Keratinocyte (primary cell): ENCODE data around the gene OTUD5. TPM values are rescaled to one million over a fixed set of nuclear protein-coding genes. Genes with fewer than 3 reads are reported as not detected.

Experiments
- DNase-seq: peaks from one replicate; pipeline ENCODE4 v3.0.0-alpha.2; 2011; ENCODE audit warnings: low read depth, missing footprints, low spot score
- FAIRE-seq: peaks from 2 replicates; lab custom pipeline; 2011; peaks lifted over from hg19 to GRCh38; lab: Jason Lieb, UNC
- H2AFZ ChIP-seq: 2 replicates; pipeline ENCODE4 v1.6.0; 2012; ENCODE audit warnings: low read length, control low read depth, inconsistent platforms; ENCODE audit not compliant: control insufficient read depth
- H3K27ac ChIP-seq: 2 replicates; pipeline ENCODE4 v1.5.1; 2011; ENCODE audit warnings: low read length; ENCODE audit not compliant: control insufficient read depth, insufficient read depth
- H3K27me3 ChIP-seq: 3 replicates; pipeline ENCODE4 v1.6.0; 2011; ENCODE audit warnings: low read length; ENCODE audit not compliant: control insufficient read depth, insufficient read depth; ENCODE audit errors: extremely low read depth
- H3K36me3 ChIP-seq, 2 experiments: 2 replicates in 1 of 2; 3 replicates in 1 of 2; pipeline ENCODE4 v1.5.1; 2011; ENCODE audit warnings: low read length in 2 of 2, mild to moderate bottlenecking in 1 of 2; ENCODE audit not compliant: control insufficient read depth in 2 of 2, insufficient read depth in 2 of 2; ENCODE audit errors: extremely low read depth in 1 of 2
- H3K4me1 ChIP-seq: 3 replicates; pipeline ENCODE4 v1.5.1; 2011; ENCODE audit warnings: low read length; ENCODE audit not compliant: control insufficient read depth, insufficient read depth; ENCODE audit errors: extremely low read depth
- H3K4me2 ChIP-seq: 3 replicates; pipeline ENCODE4 v1.6.0; 2011; ENCODE audit warnings: low read depth, low read length; ENCODE audit not compliant: control insufficient read depth, insufficient read depth; ENCODE audit errors: extremely low read depth
- H3K4me3 ChIP-seq, 3 experiments: fragments of 200-600 bp in 1 of 3; sonication (generic) in 1 of 3; 2 replicates in 2 of 3; 3 replicates in 1 of 3; pipeline ENCODE4 v1.5.1; 2011 to 2016; ENCODE audit warnings: low read length in 3 of 3, mild to moderate bottlenecking in 3 of 3, control low read depth in 2 of 3, inconsistent platforms in 1 of 3, low read depth in 1 of 3, mixed read lengths in 1 of 3, mixed run types in 1 of 3, moderate library complexity in 1 of 3; ENCODE audit not compliant: control insufficient read depth in 2 of 3, insufficient read depth in 2 of 3; ENCODE audit errors: extremely low read depth in 1 of 3
- H3K79me2 ChIP-seq: 2 replicates; pipeline ENCODE4 v1.6.0; 2012; ENCODE audit warnings: low read length; ENCODE audit not compliant: control insufficient read depth, insufficient read depth
- H3K9ac ChIP-seq: 3 replicates; pipeline ENCODE4 v1.6.0; 2011; ENCODE audit warnings: low read length; ENCODE audit not compliant: control insufficient read depth, insufficient read depth; ENCODE audit errors: extremely low read depth
- H3K9me1 ChIP-seq: 3 replicates; pipeline ENCODE4 v1.6.0; 2011; ENCODE audit warnings: low read length; ENCODE audit not compliant: control insufficient read depth, insufficient read depth; ENCODE audit errors: extremely low read depth
- H3K9me3 ChIP-seq: 2 replicates; pipeline ENCODE4 v1.5.1; 2012; ENCODE audit warnings: low read depth, low read length; ENCODE audit not compliant: control insufficient read depth
- H4K20me1 ChIP-seq: 3 replicates; pipeline ENCODE4 v1.6.0; 2011; ENCODE audit warnings: low read length; ENCODE audit not compliant: control insufficient read depth, insufficient read depth; ENCODE audit errors: extremely low read depth
- CTCF ChIP-seq, 3 experiments: IDR thresholded peaks in 1 of 3; conservative IDR thresholded peaks in 1 of 3; optimal IDR thresholded peaks in 1 of 3; 2 replicates in 2 of 3; 3 replicates in 1 of 3; pipeline versions ENCODE3 to v1.5.1; 2011; ENCODE audit warnings: low read length in 3 of 3, mild to moderate bottlenecking in 3 of 3, moderate library complexity in 2 of 3, control low read depth in 1 of 3, inconsistent platforms in 1 of 3; ENCODE audit not compliant: insufficient read depth in 2 of 3; ENCODE audit errors: extremely low read depth in 1 of 3
- EZH2 ChIP-seq: IDR thresholded peaks from one replicate; pipeline ENCODE4 v1.6.1; 2012; ENCODE audit warnings: inconsistent platforms, mild to moderate bottlenecking, low read length, moderate library complexity
- dilution Hi-C: fragments of 300-500 bp; cut with MboI; formaldehyde crosslinking; loops from one replicate; pipeline ENCODE4 v1.7.0; 2020; ENCODE audit warnings: low sequenced_read_pairs; ENCODE audit not compliant: extremely low pct_ligation_motif_present
- polyA plus RNA-seq, 5 experiments: library from polyadenylated mRNA; depleted of rRNA in 3 of 5; stranded (reverse) in 3 of 5; stranded (forward) in 1 of 5; unstranded in 1 of 5; fragments of >200 nt; gene quantifications; 1 replicate in 1 of 5; 2 replicates in 3 of 5; 3 replicates in 1 of 5; pipeline versions ENCODE4 v1.2.1 to v1.2.3, GENCODE V29; 2011 to 2012; ENCODE audit warnings: missing spikeins in 2 of 5, low read depth in 1 of 5, low replicate concordance in 1 of 5

OTUD5 gene
- polyA plus RNA-seq, 1 donor (not counting 4 experiments of a cell fraction or from before 2014, with no cell fraction given) = 40.3 TPM

- Histone ChIP-seq H3K4me2 (peak within 1 kb of the TSS; percentile 63), H3K4me1 (peaks cover 5% of the 10 kb centered on the region), H2AFZ (no peak within 1 kb of the TSS), H3K9me1 (no peaks in the 10 kb centered on the region), H4K20me1 (no peaks in the 10 kb centered on the region), H3K79me2 (no peaks in the 10 kb centered on the region), H3K27ac (no peak within 1 kb of the TSS), H3K27me3 (no peaks in the 10 kb centered on the region), H3K9ac (no peak within 1 kb of the TSS), H3K9me3 (no peaks in the 10 kb centered on the region), H3K4me3 (peak within 1 kb of the TSS in 1 of 3 experiments; percentile 44), H3K36me3 (no peaks in the 10 kb centered on the region)
- FAIRE-seq (no peak), DNase-seq (peak; percentile 25)
- dilution Hi-C loops = no loop called here
- TF ChIP-seq EZH2 (no peak), CTCF (optimal IDR thresholded peaks at IDR 0.05 in 1 of 3, IDR thresholded peaks at IDR 0.05 in 1 of 3, conservative IDR thresholded peaks at IDR 0.05 in 1 of 3; ENCODE audit: extremely low read depth in 1 of 3, insufficient read depth in 2 of 3, low read length in 3 of 3) (no peak)
Observed at GRCh38 chrX:48971249-48972219, 14.1 kb upstream of the OTUD5 start, which contains the start of gene KCND1. Gene KCND1 (minus strand): TSS chrX:48971844. CDS start chrX:48970271, 1,573 bp downstream.

- Histone ChIP-seq H4K20me1 (no peaks in the 10 kb centered on the region), H3K4me2 (no peak overlapping the region), H3K9ac (no peak overlapping the region), H3K9me3 (no peaks in the 10 kb centered on the region), H3K27ac (no peak overlapping the region), H3K36me3 (no peaks in the 10 kb centered on the region), H3K27me3 (no peaks in the 10 kb centered on the region), H3K9me1 (no peaks in the 10 kb centered on the region), H2AFZ (no peak overlapping the region), H3K4me3 (no peak overlapping the region), H3K79me2 (no peaks in the 10 kb centered on the region), H3K4me1 (peaks cover 5% of the 10 kb centered on the region)
- no peak for TF ChIP-seq CTCF (optimal IDR thresholded peaks at IDR 0.05 in 1 of 3, IDR thresholded peaks at IDR 0.05 in 1 of 3, conservative IDR thresholded peaks at IDR 0.05 in 1 of 3; ENCODE audit: extremely low read depth in 1 of 3, insufficient read depth in 2 of 3, low read length in 3 of 3)
- no peak for TF ChIP-seq EZH2
- dilution Hi-C loops = no loop called here
- FAIRE-seq = no peak
- no peak for DNase-seq
Observed at GRCh38 chrX:48969471-48969870, 12.1 kb upstream of the OTUD5 start.
